Neural progenitor cell (in vitro differentiated cells): ENCODE measurements around the gene GUCA2B.

Source experiments
- EZH2 ChIP-seq: fragments of 200-600 bp; sonication (generic); IDR thresholded peaks from 2 replicates; pipeline ENCODE4 v1.6.1; 2017; ENCODE audit warnings: antibody characterized with exemption, mild to moderate bottlenecking, moderate library complexity
- EZH2phosphoT487 ChIP-seq: fragments of 200-600 bp; sonication (generic); IDR thresholded peaks from 2 replicates; pipeline ENCODE4 v1.6.1; 2017; ENCODE audit warnings: antibody characterized with exemption
- TF ChIP-seq, protein P1 (sequence below): fragments of 200-600 bp; sonication (generic); IDR thresholded peaks from 2 replicates; pipeline ENCODE4 v1.5.1; 2017; ENCODE audit warnings: antibody characterized with exemption, mild to moderate bottlenecking

DNA sequence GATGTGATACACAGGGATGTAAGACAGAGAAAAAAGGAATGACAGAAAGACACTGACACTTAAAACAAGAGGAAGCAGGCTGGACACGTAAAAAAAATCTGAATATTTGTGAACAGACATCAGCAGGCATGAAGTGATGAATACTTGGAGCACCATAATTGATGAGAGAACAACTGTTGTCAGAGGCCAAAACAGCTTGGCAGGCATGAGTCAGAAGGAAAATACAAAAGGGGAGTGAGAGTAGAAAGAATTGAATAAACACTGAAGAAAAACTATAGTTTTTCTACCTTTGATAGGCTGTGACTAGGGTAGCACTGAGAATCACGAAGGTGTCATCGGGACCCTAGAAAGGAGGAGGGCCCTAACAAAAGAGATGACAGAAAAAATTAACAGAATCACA, 32.9 kb downstream of the GUCA2B start:
- TF ChIP-seq, protein P1, sequence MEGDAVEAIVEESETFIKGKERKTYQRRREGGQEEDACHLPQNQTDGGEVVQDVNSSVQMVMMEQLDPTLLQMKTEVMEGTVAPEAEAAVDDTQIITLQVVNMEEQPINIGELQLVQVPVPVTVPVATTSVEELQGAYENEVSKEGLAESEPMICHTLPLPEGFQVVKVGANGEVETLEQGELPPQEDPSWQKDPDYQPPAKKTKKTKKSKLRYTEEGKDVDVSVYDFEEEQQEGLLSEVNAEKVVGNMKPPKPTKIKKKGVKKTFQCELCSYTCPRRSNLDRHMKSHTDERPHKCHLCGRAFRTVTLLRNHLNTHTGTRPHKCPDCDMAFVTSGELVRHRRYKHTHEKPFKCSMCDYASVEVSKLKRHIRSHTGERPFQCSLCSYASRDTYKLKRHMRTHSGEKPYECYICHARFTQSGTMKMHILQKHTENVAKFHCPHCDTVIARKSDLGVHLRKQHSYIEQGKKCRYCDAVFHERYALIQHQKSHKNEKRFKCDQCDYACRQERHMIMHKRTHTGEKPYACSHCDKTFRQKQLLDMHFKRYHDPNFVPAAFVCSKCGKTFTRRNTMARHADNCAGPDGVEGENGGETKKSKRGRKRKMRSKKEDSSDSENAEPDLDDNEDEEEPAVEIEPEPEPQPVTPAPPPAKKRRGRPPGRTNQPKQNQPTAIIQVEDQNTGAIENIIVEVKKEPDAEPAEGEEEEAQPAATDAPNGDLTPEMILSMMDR, result no peak
- no peak for TF ChIP-seq EZH2
- TF ChIP-seq EZH2phosphoT487, result no peak
